ENCODE data around the gene RORB.

Gene RORB

GRCh38 chr9:74721696-74722660 is 224.8 kb downstream of the RORB start:
- DNase-seq = no peak

- DNase-seq = no peak
These were observed 227.2 kb downstream of the RORB start for GRCh38 chr9:74724317-74724716.

GRCh38 chr9:74726581-74726980 is 229.4 kb downstream of the RORB start:
- DNase-seq = no peak

- DNase-seq = no peak
These were observed 231.0 kb downstream of the RORB start for GRCh38 chr9:74728176-74728575.

GRCh38 chr9:74729136-74729695 is 232.1 kb downstream of the RORB start:
- no peak for DNase-seq

GRCh38 chr9:74735761-74736160 is 238.6 kb downstream of the RORB start:
- DNase-seq = no peak

- no peak for DNase-seq
These were observed 239.5 kb downstream of the RORB start for GRCh38 chr9:74736646-74737045.

- DNase-seq = no peak
These were observed 245.2 kb downstream of the RORB start for GRCh38 chr9:74742191-74742790.
